ENCODE results near the gene IRX2.

GRCh38 chr5:2764581-2764980 lies 13.1 kb upstream of the IRX2 start:
- TF ChIP-seq GATA2 (IDR thresholded peaks at IDR 0.05; ENCODE audit: low read depth, low read length) (no peak), GATA3 (IDR thresholded peaks at IDR 0.05; ENCODE audit: low read depth, low read length) (no peak)
